Measurements from ENCODE around the gene PALMD. TPM values are rescaled to one million over a fixed set of nuclear protein-coding genes. Genes with fewer than 3 reads are reported as not detected.

PALMD gene
- total RNA-seq, 1 experiment from 2014 or later = 19.2 TPM

- CTCF ChIA-PET = interaction anchor here (0.6 kb wide), 1 partner anchor 42 kb away, joined by 4 read pairs; no protein-coding TSS in a partner anchor
- no peaks in the 10 kb centered on the region for H3K4me1 Mint-ChIP-seq (ENCODE audit: low read depth, unreplicated experiment)
These were observed 59.5 kb downstream of the PALMD start for GRCh38 chr1:99705385-99705784.

DNA sequence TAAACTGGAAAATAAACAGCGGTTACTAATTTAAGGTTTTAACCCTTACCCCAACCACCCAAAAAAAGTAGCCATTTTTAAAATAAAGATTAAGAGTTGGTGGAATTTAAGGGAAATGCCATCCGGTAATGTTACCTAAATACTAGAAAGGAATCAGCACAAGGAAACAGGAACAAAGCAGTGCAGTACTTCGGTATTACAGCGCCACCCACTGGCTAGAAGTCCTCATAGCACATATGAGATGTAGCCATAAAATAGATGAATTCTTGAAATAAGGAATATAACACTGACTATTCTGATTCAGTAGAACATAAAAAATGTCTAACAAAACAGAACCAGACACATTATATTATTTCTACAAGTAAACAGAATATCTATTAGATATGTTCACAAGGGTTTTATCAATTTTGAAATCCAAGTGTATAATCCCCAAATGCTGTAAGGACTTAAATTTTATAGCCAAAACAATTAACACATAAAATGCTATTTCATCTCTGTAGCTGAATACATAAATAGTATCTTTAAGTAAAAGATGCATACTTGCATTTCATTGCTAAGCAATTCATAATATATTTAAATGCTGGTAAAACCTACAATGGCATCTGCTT, 61.7 kb downstream of the PALMD start:
- peaks cover 6% of the 10 kb centered on the region for H3K36me3 Mint-ChIP-seq (ENCODE audit: insufficient read depth, unreplicated experiment)
- CTCF ChIA-PET = no interaction called here
- DNase-seq = peak; percentile 60
- no peaks in the 10 kb centered on the region for H3K27me3 Mint-ChIP-seq (ENCODE audit: unreplicated experiment)
- no peaks in the 10 kb centered on the region for H3K4me1 Mint-ChIP-seq (ENCODE audit: low read depth, unreplicated experiment)
- intact Hi-C loops (cut with micrococcal nuclease; ENCODE audit: unreplicated experiment) = loop anchor here (1.0 to 2.0 kb wide), 3 partner anchors 527 to 913 kb away; no protein-coding TSS in a partner anchor
- H3K27ac Mint-ChIP-seq (ENCODE audit: unreplicated experiment) = no peak overlapping the region
- TF ChIP-seq CTCF (IDR thresholded peaks at IDR 0.05; ENCODE audit: unreplicated experiment) = peak; percentile 37
- TSS peak; percentile 56 for BruUV-seq (replicated peaks)
- H3K9me3 Mint-ChIP-seq (ENCODE audit: low read depth, unreplicated experiment) = no peaks in the 10 kb centered on the region
- no peak overlapping the region for H3K4me3 Mint-ChIP-seq (ENCODE audit: low read depth, unreplicated experiment)

More at GRCh38 chr1:99705385-99705784, 59.5 kb downstream of the PALMD start:
- Mint-ChIP-seq H3K9me3 (ENCODE audit: low read depth, unreplicated experiment) (no peaks in the 10 kb centered on the region), H3K36me3 (ENCODE audit: insufficient read depth, unreplicated experiment) (peaks cover 10% of the 10 kb centered on the region), H3K27ac (ENCODE audit: unreplicated experiment) (no peak overlapping the region), H3K27me3 (ENCODE audit: unreplicated experiment) (no peaks in the 10 kb centered on the region), H3K4me3 (ENCODE audit: low read depth, unreplicated experiment) (no peak overlapping the region)
- no peak for TF ChIP-seq CTCF (IDR thresholded peaks at IDR 0.05; ENCODE audit: unreplicated experiment)
- intact Hi-C loops (cut with micrococcal nuclease; ENCODE audit: unreplicated experiment) = no loop called here
- DNase-seq = no peak
- no TSS peak for BruUV-seq (replicated peaks)

DNA sequence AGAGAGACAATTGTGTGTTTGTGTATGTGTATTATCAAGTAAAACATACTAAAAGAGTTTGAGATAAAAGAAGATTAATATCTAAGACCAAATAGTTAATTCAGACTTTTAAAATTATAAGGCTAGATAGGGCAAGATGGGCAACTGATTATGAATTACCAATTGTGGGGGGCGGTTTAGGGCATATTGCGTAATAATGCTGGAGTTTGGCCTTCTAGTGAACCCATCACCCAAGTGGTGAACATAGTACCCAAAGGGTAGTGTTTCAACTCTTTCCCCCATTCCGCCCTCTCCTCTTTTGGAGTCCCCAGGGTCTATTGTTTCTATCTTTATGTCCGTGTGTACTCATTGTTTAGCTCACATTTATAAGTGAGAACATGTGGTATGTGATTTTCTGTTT, 65.1 kb downstream of the PALMD start:
- TF ChIP-seq CTCF (IDR thresholded peaks at IDR 0.05; ENCODE audit: unreplicated experiment) = no peak
- no peaks in the 10 kb centered on the region for H3K9me3 Mint-ChIP-seq (ENCODE audit: low read depth, unreplicated experiment)
- no TSS peak for BruUV-seq (replicated peaks)
- CTCF ChIA-PET = no interaction called here
- peaks cover 5% of the 10 kb centered on the region for H3K36me3 Mint-ChIP-seq (ENCODE audit: insufficient read depth, unreplicated experiment)
- H3K27me3 Mint-ChIP-seq (ENCODE audit: unreplicated experiment) = no peaks in the 10 kb centered on the region
- H3K4me3 Mint-ChIP-seq (ENCODE audit: low read depth, unreplicated experiment) = no peak overlapping the region
- no peak for DNase-seq
- H3K27ac Mint-ChIP-seq (ENCODE audit: unreplicated experiment) = no peak overlapping the region
- H3K4me1 Mint-ChIP-seq (ENCODE audit: low read depth, unreplicated experiment) = no peaks in the 10 kb centered on the region
- intact Hi-C loops (cut with micrococcal nuclease; ENCODE audit: unreplicated experiment) = no loop called here

GRCh38 chr1:99713006-99713405, 67.1 kb downstream of the PALMD start:
- no peak for TF ChIP-seq CTCF (IDR thresholded peaks at IDR 0.05; ENCODE audit: unreplicated experiment)
- CTCF ChIA-PET = no interaction called here
- DNase-seq = no peak
- intact Hi-C loops (cut with micrococcal nuclease; ENCODE audit: unreplicated experiment) = no loop called here
- H3K4me1 Mint-ChIP-seq (ENCODE audit: low read depth, unreplicated experiment) = no peaks in the 10 kb centered on the region
- H3K27ac Mint-ChIP-seq (ENCODE audit: unreplicated experiment) = no peak overlapping the region
- BruUV-seq (replicated peaks) = no TSS peak
- H3K4me3 Mint-ChIP-seq (ENCODE audit: low read depth, unreplicated experiment) = no peak overlapping the region
- H3K27me3 Mint-ChIP-seq (ENCODE audit: unreplicated experiment) = no peaks in the 10 kb centered on the region
- H3K9me3 Mint-ChIP-seq (ENCODE audit: low read depth, unreplicated experiment) = no peaks in the 10 kb centered on the region
- peaks cover 5% of the 10 kb centered on the region for H3K36me3 Mint-ChIP-seq (ENCODE audit: insufficient read depth, unreplicated experiment)
